ENCODE measurements around the gene CNKSR2. TPM values are rescaled to one million over a fixed set of nuclear protein-coding genes. Genes with fewer than 3 reads are reported as not detected.

The CNKSR2 gene
- total RNA-seq, 1 experiment from 2014 or later, result 52.9 TPM

GRCh38 chrX:21658746-21659145, 284.5 kb downstream of the CNKSR2 start:
- Histone ChIP-seq H4K5ac (ENCODE audit: insufficient read length, low read depth, low read length) (no peak overlapping the region), H4K91ac (ENCODE audit: insufficient read length, low read depth, low read length) (no peak overlapping the region), H3T11ph (ENCODE audit: low read length) (no peak overlapping the region), H3K9me3 (ENCODE audit: control insufficient read depth, low read depth, low read length) (peaks cover 12% of the 10 kb centered on the region), H2AFZ (ENCODE audit: low read length) (no peak overlapping the region), H3K4me2 (ENCODE audit: insufficient read depth, insufficient read length, low read length) (no peak overlapping the region), H2BK12ac (ENCODE audit: insufficient read length, low read depth, low read length) (no peak overlapping the region), H2BK15ac (ENCODE audit: low read depth, low read length) (no peak overlapping the region), H3K23me2 (ENCODE audit: insufficient read length, low read depth, low read length, poor library complexity, severe bottlenecking) (no peaks in the 10 kb centered on the region), H2AK5ac (ENCODE audit: insufficient read length, low read length) (no peak overlapping the region), H3K9ac (ENCODE audit: extremely low read depth, insufficient read length, low read length) (no peak overlapping the region), H3K14ac (ENCODE audit: insufficient read depth, low read length) (no peak overlapping the region), H4K8ac (replicated peaks; ENCODE audit: insufficient read length, low read depth, low read length) (no peak overlapping the region), H4K20me1 (ENCODE audit: control insufficient read depth, insufficient read depth, insufficient read length) (no peaks in the 10 kb centered on the region), H3K79me2 (ENCODE audit: insufficient read depth, low read length) (no peaks in the 10 kb centered on the region), H2BK120ac (ENCODE audit: low read depth, low read length, poor library complexity, severe bottlenecking) (no peak overlapping the region), H3K18ac (ENCODE audit: insufficient read length, low read depth, low read length) (no peak overlapping the region), H3K23ac (ENCODE audit: insufficient read length, low read depth, low read length) (no peak overlapping the region), H3K79me1 (ENCODE audit: insufficient read depth, low read depth, low read length, poor library complexity, severe bottlenecking) (no peaks in the 10 kb centered on the region), H3K4me1 (ENCODE audit: insufficient read depth, low read length) (no peaks in the 10 kb centered on the region), H3K56ac (ENCODE audit: insufficient read length, low read depth, low read length) (no peak overlapping the region), H3K27ac (ENCODE audit: insufficient read length, low read depth, low read length) (no peak overlapping the region), H2BK5ac (ENCODE audit: insufficient read length, low read length) (no peak overlapping the region), H2BK20ac (ENCODE audit: low read depth, low read length, poor library complexity, severe bottlenecking) (no peak overlapping the region), H3K27me3 (ENCODE audit: insufficient read depth, low read length) (no peaks in the 10 kb centered on the region), H3K4ac (ENCODE audit: low read depth, low read length) (no peak overlapping the region)
- Mint-ChIP-seq H3K27me3 (ENCODE audit: low read depth) (no peaks in the 10 kb centered on the region; the same call in 1 of the 2 replicates), H3K36me3 (ENCODE audit: insufficient read depth in 1 of 3, low read depth in 3 of 3) (peaks cover 0 to 3% (median 2%) of the 10 kb centered on the region in 3 experiments; a peak in 3 of 7 replicates), H3K27ac (peak overlapping the region in 1 of 3 experiments; percentile 82; a peak in 2 of 7 replicates), H3K4me3 (no peak overlapping the region), H3K4me1 (peaks cover 0 to 3% of the 10 kb centered on the region in 2 experiments; a peak in 1 of 4 replicates), H3K9me3 (peaks cover 3 to 25% of the 10 kb centered on the region in 2 experiments; a peak in 4 of 5 replicates)
- no peak for DNase-seq
- no peak for TF ChIP-seq CTCF (conservative IDR thresholded peaks at IDR 0.05)
- no CpG with 5 or more reads among the region's 23 CpGs for WGBS (ENCODE audit: extremely low coverage, insufficient read length, low lambda C conversion rate)
